Hepatocyte (in vitro differentiated cells): ENCODE data around the gene LMX1A. TPM values are rescaled to one million over a fixed set of nuclear protein-coding genes. Genes with fewer than 3 reads are reported as not detected.

Experiments used
- DNase-seq: peaks from one replicate; pipeline ENCODE4 v3.0.0-alpha.2; 2016; ENCODE audit warnings: low spot score
- H2AFZ ChIP-seq: fragments of 200-600 bp; sonication (generic); 2 replicates; pipeline ENCODE4 v1.6.0; 2016; ENCODE audit warnings: antibody characterized with exemption, mild to moderate bottlenecking
- H3K27ac ChIP-seq: fragments of 200-600 bp; sonication (generic); 2 replicates; pipeline ENCODE4 v1.5.1; 2016; ENCODE audit warnings: mild to moderate bottlenecking
- H3K27me3 ChIP-seq: fragments of 200-600 bp; sonication (generic); 2 replicates; pipeline ENCODE4 v1.6.1; 2016
- H3K36me3 ChIP-seq: fragments of 200-600 bp; sonication (generic); replicated peaks from 2 replicates; pipeline ENCODE4 v1.5.1; 2016; ENCODE audit warnings: low read depth; ENCODE audit not compliant: insufficient read depth
- H3K4me1 ChIP-seq: fragments of 200-600 bp; sonication (generic); 2 replicates; pipeline ENCODE4 v1.5.1; 2016; ENCODE audit warnings: mild to moderate bottlenecking, moderate library complexity; ENCODE audit not compliant: insufficient read depth
- H3K4me2 ChIP-seq: fragments of 200-600 bp; sonication (generic); 2 replicates; pipeline ENCODE4 v1.6.0; 2016
- H3K4me3 ChIP-seq: fragments of 200-600 bp; sonication (generic); 2 replicates; pipeline ENCODE4 v1.5.1; 2016; ENCODE audit warnings: mild to moderate bottlenecking
- H3K79me2 ChIP-seq: fragments of 200-600 bp; sonication (generic); 2 replicates; pipeline ENCODE4 v1.6.0; 2017; ENCODE audit warnings: mild to moderate bottlenecking
- H3K9me2 ChIP-seq: fragments of 200-600 bp; sonication (generic); replicated peaks from 2 replicates; pipeline ENCODE4 v1.6.0; 2017; ENCODE audit warnings: mild to moderate bottlenecking; ENCODE audit not compliant: insufficient read depth
- H3K9me3 ChIP-seq: fragments of 200-600 bp; sonication (generic); 2 replicates; pipeline ENCODE4 v1.5.1; 2016; ENCODE audit warnings: low read depth, mild to moderate bottlenecking
- H4K20me1 ChIP-seq: fragments of 200-600 bp; sonication (generic); 2 replicates; pipeline ENCODE4 v1.6.0; 2016; ENCODE audit warnings: mild to moderate bottlenecking; ENCODE audit not compliant: insufficient read depth, poor library complexity, severe bottlenecking
- EZH2 ChIP-seq: fragments of 200-600 bp; sonication (generic); IDR thresholded peaks from 2 replicates; pipeline ENCODE4 v1.6.1; 2016; ENCODE audit warnings: antibody characterized with exemption, mild to moderate bottlenecking, borderline replicate concordance
- EZH2phosphoT487 ChIP-seq: fragments of 200-600 bp; sonication (generic); IDR thresholded peaks from one replicate; pipeline ENCODE4 v1.6.1; 2018; ENCODE audit warnings: antibody characterized with exemption, mild to moderate bottlenecking, low read depth, moderate library complexity; ENCODE audit not compliant: unreplicated experiment, severe bottlenecking
- WGBS: methylation state at CpG from one replicate; pipeline ENCODE4 v1.1.6; 2016; ENCODE audit warnings: low lambda C conversion rate; ENCODE audit errors: missing lambda C conversion rate; 5-methylcytosine and 5-hydroxymethylcytosine counted together
- polyA plus RNA-seq: library from polyadenylated mRNA; unstranded; fragments of >200 nt; fragmentation: Nextera tagmentation; extraction: Ambion mirVana; gene quantifications from 2 replicates; pipeline ENCODE4 v1.2.1, GENCODE V29; 2016
- total RNA-seq: library from RNA; depleted of rRNA; stranded (reverse); fragments of >200 nt; gene quantifications from 2 replicates; pipeline ENCODE4 v1.2.3, GENCODE V29; 2014
- TF ChIP-seq, protein P1 (sequence below): fragments of 200-600 bp; sonication (generic); IDR thresholded peaks from 2 replicates; pipeline ENCODE4 v1.5.1; 2016; ENCODE audit warnings: antibody characterized with exemption, mild to moderate bottlenecking; ENCODE audit not compliant: poor library complexity

LMX1A gene
- total and polyA plus RNA-seq, 2 experiments from 2014 or later, result not detected

DNA sequence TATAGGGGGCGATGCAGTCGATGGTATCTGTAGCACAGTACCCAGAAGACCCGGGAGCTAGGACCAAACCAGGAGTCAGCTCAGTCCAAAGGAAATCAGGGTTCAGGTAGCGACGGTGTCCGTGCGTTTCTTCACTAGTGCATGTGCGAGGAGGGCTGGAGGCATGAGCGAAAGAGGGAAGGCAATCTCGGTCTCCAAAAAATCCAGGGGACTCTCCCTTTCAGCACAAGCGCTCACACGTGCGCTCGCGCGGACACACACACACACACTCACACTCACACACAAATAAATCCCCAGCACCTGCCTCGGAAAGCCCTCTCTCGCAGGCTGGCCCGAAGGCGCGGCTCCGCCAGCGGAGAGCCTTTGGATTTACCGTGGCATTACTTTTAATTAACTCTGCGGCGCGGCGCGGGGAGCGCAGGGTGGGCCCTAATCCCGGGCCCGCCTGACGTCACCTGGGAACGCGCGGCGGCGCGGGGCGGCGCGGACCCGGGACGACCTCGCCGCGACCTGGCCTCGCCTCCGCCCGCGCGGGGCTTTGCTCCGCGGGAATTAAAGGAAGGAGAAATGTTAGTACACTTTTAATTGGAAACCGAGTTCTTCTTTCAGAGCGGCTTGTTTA lies 121.2 kb downstream of the LMX1A start:
- Histone ChIP-seq H3K4me1 (peaks cover 12% of the 10 kb centered on the region), H4K20me1 (no peaks in the 10 kb centered on the region), H3K9me3 (no peaks in the 10 kb centered on the region), H3K9me2 (no peaks in the 10 kb centered on the region), H3K4me2 (peak overlapping the region; percentile 94), H3K27ac (no peak overlapping the region), H3K36me3 (no peaks in the 10 kb centered on the region), H3K4me3 (peak overlapping the region; percentile 63), H3K27me3 (peaks cover 85% of the 10 kb centered on the region), H3K79me2 (no peaks in the 10 kb centered on the region), H2AFZ (peak overlapping the region; percentile 60)
- 2% methylated on average over 56 of the region's 56 CpGs for WGBS
- peak; percentile 16 for DNase-seq
- TF ChIP-seq, protein P1, sequence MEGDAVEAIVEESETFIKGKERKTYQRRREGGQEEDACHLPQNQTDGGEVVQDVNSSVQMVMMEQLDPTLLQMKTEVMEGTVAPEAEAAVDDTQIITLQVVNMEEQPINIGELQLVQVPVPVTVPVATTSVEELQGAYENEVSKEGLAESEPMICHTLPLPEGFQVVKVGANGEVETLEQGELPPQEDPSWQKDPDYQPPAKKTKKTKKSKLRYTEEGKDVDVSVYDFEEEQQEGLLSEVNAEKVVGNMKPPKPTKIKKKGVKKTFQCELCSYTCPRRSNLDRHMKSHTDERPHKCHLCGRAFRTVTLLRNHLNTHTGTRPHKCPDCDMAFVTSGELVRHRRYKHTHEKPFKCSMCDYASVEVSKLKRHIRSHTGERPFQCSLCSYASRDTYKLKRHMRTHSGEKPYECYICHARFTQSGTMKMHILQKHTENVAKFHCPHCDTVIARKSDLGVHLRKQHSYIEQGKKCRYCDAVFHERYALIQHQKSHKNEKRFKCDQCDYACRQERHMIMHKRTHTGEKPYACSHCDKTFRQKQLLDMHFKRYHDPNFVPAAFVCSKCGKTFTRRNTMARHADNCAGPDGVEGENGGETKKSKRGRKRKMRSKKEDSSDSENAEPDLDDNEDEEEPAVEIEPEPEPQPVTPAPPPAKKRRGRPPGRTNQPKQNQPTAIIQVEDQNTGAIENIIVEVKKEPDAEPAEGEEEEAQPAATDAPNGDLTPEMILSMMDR, result no peak
- TF ChIP-seq EZH2 (peak; percentile 88), EZH2phosphoT487 (no peak)

DNA sequence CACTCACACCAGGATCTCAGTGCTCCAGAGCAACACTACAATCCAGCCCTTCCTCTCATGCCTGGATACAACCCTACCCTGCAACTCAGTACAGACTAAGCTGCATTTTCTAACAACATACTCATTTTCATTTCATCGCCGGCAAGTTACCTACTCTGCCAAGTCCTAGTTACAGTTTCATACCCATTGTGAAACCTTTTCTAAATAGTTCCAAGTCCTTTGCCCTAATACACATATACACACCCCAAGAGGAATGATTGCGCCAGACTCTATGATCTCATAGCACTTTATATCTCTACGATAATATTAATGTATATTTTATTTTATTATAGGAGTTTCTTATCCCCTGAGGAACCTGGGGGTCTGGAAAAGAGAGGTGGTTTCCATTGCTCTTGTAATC lies 122.4 kb downstream of the LMX1A start:
- Histone ChIP-seq H3K36me3 (no peaks in the 10 kb centered on the region), H3K27me3 (peaks cover 79% of the 10 kb centered on the region), H3K79me2 (no peaks in the 10 kb centered on the region), H3K4me3 (no peak overlapping the region), H3K4me2 (no peak overlapping the region), H3K4me1 (peaks cover 12% of the 10 kb centered on the region), H2AFZ (no peak overlapping the region), H3K9me2 (no peaks in the 10 kb centered on the region), H3K9me3 (no peaks in the 10 kb centered on the region), H4K20me1 (no peaks in the 10 kb centered on the region), H3K27ac (no peak overlapping the region)
- no peak for TF ChIP-seq EZH2
- no peak for TF ChIP-seq EZH2phosphoT487
- TF ChIP-seq, protein P1, result no peak
- WGBS, result 94% methylated on average over 4 of the region's 4 CpGs
- no peak for DNase-seq

DNA sequence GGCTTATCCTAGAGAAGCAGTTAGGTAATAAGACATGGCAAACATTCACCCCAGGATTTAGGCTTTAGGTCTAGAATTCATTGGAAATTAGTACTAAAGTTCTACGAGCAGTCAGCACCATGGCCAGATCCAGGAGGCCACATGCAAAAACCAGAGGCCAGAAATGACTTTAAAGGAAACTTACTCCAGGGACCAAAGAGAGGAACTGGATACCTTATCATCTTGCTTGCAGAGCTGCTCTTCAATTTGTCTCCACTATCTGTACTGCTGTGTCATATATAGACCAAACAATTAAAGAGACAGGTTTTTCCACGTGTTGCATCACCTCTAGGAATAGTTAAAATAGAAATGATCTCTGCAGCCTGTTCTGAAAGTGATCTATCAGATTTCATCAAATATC lies 127.8 kb downstream of the LMX1A start:
- whole genome bisulfite sequencing, result 10% methylated on average over 2 of the region's 2 CpGs
- H3K9me2 ChIP-seq, result no peaks in the 10 kb centered on the region

More for the DNA sequence above, 127.8 kb downstream of the LMX1A start:
- H3K4me3 ChIP-seq, result no peak overlapping the region
- H3K4me2 ChIP-seq, result no peak overlapping the region
- no peaks in the 10 kb centered on the region for H3K9me3 ChIP-seq
- peaks cover 28% of the 10 kb centered on the region for H3K27me3 ChIP-seq
- H2AFZ ChIP-seq, result no peak overlapping the region
- H3K27ac ChIP-seq, result no peak overlapping the region
- H3K36me3 ChIP-seq, result no peaks in the 10 kb centered on the region
- no peaks in the 10 kb centered on the region for H4K20me1 ChIP-seq
- H3K4me1 ChIP-seq, result no peaks in the 10 kb centered on the region
- TF ChIP-seq, protein P1, result no peak
- TF ChIP-seq EZH2 (no peak), EZH2phosphoT487 (no peak)
- no peaks in the 10 kb centered on the region for H3K79me2 ChIP-seq
- DNase-seq, result peak; percentile 35
